Measurements from ENCODE around the gene MRPL42. TPM values are rescaled to one million over a fixed set of nuclear protein-coding genes. Genes with fewer than 3 reads are reported as not detected.

Gene MRPL42
- total and polyA plus RNA-seq, 2 of the 4 experiments (the other 2 are of a cell fraction), result 64.2 to 90.7 TPM

- POLR2A ChIA-PET (ENCODE audit: unreplicated experiment), result interaction anchor here (0.6 kb wide), 1 partner anchor 613 kb away, joined by 3 read pairs; no protein-coding TSS in a partner anchor
- Histone ChIP-seq H3K27me3 (ENCODE audit: control insufficient read depth, insufficient read depth, low read length) (no peaks in the 10 kb centered on the region), H3K79me1 (ENCODE audit: low read depth in 1 of 2, low read length in 2 of 2) (peaks cover 0 to 10% of the 10 kb centered on the region in 2 experiments; a peak in 1 of 4 replicates), H3K18ac (ENCODE audit: low read depth, low read length) (no peak overlapping the region), H2BK5ac (ENCODE audit: low read depth, low read length, poor library complexity, severe bottlenecking) (no peak overlapping the region), H4K91ac (ENCODE audit: insufficient read depth, low read depth, low read length) (no peak overlapping the region), H3K4me1 (ENCODE audit: control insufficient read depth, insufficient read depth, low read length) (0 out of 2 replicates have a peak, but pooled peaks cover 1% of the 10 kb centered on the region), H2AK5ac (ENCODE audit: low read depth, low read length) (no peak overlapping the region), H2BK15ac (ENCODE audit: low read depth, low read length) (no peak overlapping the region), H4K8ac (ENCODE audit: low read depth in 2 of 2, low read length in 2 of 2) (no peak overlapping the region), H4K20me1 (ENCODE audit: insufficient read depth, low read length) (no peaks in the 10 kb centered on the region), H3K36me3 (ENCODE audit: control insufficient read depth, insufficient read depth, low read length) (no peaks in the 10 kb centered on the region; the same call in 1 of the 2 replicates), H2AFZ (replicated peaks; ENCODE audit: low read length, poor library complexity) (no peak overlapping the region), H2BK120ac (ENCODE audit: low read depth, low read length) (no peak overlapping the region), H3K56ac (ENCODE audit: extremely low read depth, insufficient read depth, low read length) (no peak overlapping the region), H4K5ac (ENCODE audit: low read depth, low read length) (no peak overlapping the region), H2AK9ac (replicated peaks; ENCODE audit: low read depth, low read length, poor library complexity) (no peak overlapping the region), H3K4me3 (ENCODE audit: insufficient read depth, low read depth, low read length) (no peak overlapping the region), H3K23ac (ENCODE audit: low read depth, low read length) (no peak overlapping the region), H3K27ac (ENCODE audit: insufficient read depth, low read length) (no peak overlapping the region), H3K4ac (ENCODE audit: low read depth, low read length) (no peak overlapping the region), H2BK20ac (ENCODE audit: low read depth, low read length) (no peak overlapping the region), H3K4me2 (ENCODE audit: low read depth, low read length) (no peak overlapping the region), H3K14ac (replicated peaks; ENCODE audit: low read depth, low read length) (no peak overlapping the region), H3K9me1 (ENCODE audit: insufficient read depth, low read length) (0 out of 2 replicates have a peak, but pooled peaks cover 3% of the 10 kb centered on the region), H3K9me3 (ENCODE audit: control insufficient read depth, insufficient read depth, low read length) (no peaks in the 10 kb centered on the region), H3K9ac (ENCODE audit: low read depth, low read length) (no peak overlapping the region)
- TF ChIP-seq SMC3 (IDR thresholded peaks at IDR 0.05; ENCODE audit: low read depth, low read length), result peak; percentile 93
- TF ChIP-seq RAD21 (IDR thresholded peaks at IDR 0.05; ENCODE audit: low read length), result peak; percentile 85
- TF ChIP-seq RFX5 (IDR thresholded peaks at IDR 0.05; ENCODE audit: low read depth, low read length), result no peak
- TF ChIP-seq, protein P1, sequence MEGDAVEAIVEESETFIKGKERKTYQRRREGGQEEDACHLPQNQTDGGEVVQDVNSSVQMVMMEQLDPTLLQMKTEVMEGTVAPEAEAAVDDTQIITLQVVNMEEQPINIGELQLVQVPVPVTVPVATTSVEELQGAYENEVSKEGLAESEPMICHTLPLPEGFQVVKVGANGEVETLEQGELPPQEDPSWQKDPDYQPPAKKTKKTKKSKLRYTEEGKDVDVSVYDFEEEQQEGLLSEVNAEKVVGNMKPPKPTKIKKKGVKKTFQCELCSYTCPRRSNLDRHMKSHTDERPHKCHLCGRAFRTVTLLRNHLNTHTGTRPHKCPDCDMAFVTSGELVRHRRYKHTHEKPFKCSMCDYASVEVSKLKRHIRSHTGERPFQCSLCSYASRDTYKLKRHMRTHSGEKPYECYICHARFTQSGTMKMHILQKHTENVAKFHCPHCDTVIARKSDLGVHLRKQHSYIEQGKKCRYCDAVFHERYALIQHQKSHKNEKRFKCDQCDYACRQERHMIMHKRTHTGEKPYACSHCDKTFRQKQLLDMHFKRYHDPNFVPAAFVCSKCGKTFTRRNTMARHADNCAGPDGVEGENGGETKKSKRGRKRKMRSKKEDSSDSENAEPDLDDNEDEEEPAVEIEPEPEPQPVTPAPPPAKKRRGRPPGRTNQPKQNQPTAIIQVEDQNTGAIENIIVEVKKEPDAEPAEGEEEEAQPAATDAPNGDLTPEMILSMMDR (conservative IDR thresholded peaks at IDR 0.05; ENCODE audit: low read depth, low read length), result peak; percentile 77
- no peak for ATAC-seq (ENCODE audit: low read depth)
- DNase-seq, result peak; percentile 48
- whole genome bisulfite sequencing, 2 experiments (ENCODE audit: extremely low coverage in 2 of 2, insufficient read length in 1 of 2), result no CpG with 5 or more reads among the region's 11 CpGs
- intact Hi-C loops (cut with micrococcal nuclease), result loop anchor here (2.0 to 10.0 kb wide), 6 partner anchors 66 to 598 kb away; no protein-coding TSS in a partner anchor
- in situ Hi-C loops (cut with MboI; ENCODE audit: low sequenced_read_pairs), result loop anchor here (5.0 to 10.0 kb wide), 2 partner anchors 252 to 599 kb away; no protein-coding TSS in a partner anchor
- dilution Hi-C loops (cut with HindIII; ENCODE audit: low sequenced_read_pairs, unreplicated experiment), result no loop called here
- CTCF ChIA-PET, result interaction anchor here (0.5 to 3.7 kb wide), 23 partner anchors 9 to 1780 kb away, joined by 3 to 46 read pairs (median 4); no protein-coding TSS in a partner anchor
- no TSS peak for BruUV-seq (replicated peaks)
Measured at GRCh38 chr12:93502802-93503623, 35.7 kb downstream of the MRPL42 start.
